GM19455 (cell line): ENCODE measurements around the gene WDR82.

Source experiments
- ATAC-seq: cut with Tn5 transposase; IDR thresholded peaks from one replicate; pipeline ENCODE4 v1.9.1; 2021; ENCODE audit not compliant: unreplicated experiment

WDR82 gene

GRCh38 chr3:52208556-52208955 lies 69.9 kb downstream of the WDR82 start:
- no peak for ATAC-seq

DNA sequence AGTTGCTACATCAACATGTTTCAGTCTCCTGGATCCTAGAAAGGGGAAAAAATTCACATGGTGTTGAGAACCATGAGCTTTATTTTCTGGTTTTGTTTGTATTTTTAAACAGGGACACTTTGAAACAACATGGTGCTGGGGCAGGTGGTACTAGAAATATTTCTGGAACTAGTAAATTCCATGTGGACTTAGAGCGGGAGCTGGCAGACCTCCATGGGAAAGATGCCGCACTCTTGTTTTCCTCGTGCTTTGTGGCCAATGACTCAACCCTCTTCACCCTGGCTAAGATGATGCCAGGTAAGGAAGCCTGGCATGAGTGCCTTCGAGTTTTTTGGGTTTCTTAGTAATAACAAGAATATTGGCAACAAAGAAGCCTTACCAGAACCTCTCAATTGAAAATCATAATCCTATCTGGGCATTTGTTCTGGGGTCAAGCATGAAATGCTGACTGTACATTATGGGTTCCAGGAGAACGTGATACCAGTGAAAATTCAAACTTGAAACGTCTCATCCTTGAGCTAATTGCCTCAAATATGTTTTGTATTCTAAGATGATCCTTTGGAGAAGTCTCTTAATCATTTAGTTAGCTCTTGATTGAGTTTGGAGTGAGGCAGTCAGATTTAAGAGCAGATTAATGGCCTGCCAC lies 72.6 kb downstream of the WDR82 start:
- ATAC-seq: no peak
